ENCODE measurements around the gene PHACTR3.

PHACTR3 gene

DNA sequence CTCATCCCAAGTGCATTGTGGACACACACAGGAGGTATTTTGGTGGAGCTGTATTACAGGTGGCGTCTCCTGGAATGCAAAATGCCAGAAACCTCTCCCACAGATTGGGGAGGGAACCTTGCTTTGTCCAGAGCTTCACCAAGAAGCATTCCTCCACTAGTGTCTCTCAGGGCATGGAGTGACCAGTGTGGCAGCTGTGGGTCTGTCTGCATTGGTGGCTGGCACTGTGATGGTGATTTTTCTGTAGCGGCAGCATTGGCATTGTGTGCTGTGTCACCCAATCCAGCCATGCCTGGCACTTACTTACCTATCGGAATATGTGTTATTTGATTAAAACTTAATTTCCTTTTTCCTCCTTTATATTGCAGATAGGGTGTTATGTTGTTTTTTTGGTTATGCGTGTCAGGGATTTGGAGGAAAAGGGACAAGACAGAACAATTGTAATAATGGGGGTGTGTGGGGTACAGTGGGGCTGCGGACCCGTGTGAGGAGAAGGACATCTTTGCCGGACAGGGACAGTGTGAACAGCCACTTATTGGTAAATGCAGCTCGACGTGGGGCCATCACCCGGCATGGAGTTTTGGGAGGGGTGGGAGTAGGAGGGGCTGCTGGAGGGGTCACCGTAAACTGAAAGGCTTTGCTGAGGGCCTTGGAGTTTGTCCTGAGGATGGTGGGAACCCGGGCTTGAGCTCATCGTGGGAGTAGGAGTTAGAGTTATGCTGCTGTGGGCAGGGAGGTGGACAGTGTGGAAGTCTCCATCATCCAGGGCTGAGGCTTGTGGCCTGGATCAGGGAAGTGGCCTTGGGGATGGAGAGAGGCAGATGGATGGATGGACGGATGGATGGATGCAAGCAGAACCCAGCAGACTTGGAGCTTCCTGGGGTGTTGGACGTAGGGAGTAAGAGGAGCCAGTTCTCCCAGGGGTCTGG lies 224.0 kb downstream of the PHACTR3 start:
- TF ChIP-seq, protein P1, sequence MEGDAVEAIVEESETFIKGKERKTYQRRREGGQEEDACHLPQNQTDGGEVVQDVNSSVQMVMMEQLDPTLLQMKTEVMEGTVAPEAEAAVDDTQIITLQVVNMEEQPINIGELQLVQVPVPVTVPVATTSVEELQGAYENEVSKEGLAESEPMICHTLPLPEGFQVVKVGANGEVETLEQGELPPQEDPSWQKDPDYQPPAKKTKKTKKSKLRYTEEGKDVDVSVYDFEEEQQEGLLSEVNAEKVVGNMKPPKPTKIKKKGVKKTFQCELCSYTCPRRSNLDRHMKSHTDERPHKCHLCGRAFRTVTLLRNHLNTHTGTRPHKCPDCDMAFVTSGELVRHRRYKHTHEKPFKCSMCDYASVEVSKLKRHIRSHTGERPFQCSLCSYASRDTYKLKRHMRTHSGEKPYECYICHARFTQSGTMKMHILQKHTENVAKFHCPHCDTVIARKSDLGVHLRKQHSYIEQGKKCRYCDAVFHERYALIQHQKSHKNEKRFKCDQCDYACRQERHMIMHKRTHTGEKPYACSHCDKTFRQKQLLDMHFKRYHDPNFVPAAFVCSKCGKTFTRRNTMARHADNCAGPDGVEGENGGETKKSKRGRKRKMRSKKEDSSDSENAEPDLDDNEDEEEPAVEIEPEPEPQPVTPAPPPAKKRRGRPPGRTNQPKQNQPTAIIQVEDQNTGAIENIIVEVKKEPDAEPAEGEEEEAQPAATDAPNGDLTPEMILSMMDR (IDR thresholded peaks at IDR 0.05; ENCODE audit: borderline replicate concordance, insufficient read depth, low read depth, low read length) = no peak
- no peak overlapping the region for H3K4me3 ChIP-seq (ENCODE audit: low read depth, low read length)

DNA sequence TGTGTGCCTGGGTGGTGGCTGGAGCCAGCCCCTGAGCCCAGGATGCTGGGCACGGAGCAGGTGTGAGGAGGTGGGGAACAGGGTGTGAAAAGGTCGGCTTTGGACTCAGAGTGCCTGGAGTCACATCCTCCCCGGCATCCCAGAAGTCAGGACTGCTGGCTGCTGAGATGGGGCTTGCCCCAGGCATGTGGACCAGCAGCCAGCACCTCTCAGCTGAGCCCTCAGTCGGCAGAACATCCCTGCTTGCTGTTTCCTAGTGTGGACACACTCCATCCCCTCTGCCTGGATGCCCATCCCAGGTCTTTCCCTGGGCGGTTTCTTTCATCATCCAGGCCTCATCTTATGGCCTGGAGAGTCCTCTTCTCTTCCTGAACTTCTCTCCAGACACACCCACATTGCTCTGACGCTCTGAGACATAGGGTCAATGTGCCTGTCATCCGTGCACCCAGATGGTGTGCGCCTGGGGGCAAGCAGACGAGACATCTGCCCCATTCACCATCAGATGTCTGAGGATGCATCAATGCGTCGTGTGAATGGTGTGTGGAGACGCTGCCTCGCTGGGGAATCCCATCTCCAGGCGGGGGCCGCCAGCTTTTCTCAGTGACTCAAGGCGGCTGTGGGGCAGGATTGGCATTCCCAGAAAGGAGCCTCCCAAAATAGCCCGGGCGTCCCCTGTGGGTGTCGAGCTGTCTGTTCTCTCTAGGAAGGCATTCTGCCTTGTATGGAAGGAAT lies 224.9 kb downstream of the PHACTR3 start:
- TF ChIP-seq, protein P1 (IDR thresholded peaks at IDR 0.05; ENCODE audit: borderline replicate concordance, insufficient read depth, low read depth, low read length) = no peak
- no peak overlapping the region for H3K4me3 ChIP-seq (ENCODE audit: low read depth, low read length)

DNA sequence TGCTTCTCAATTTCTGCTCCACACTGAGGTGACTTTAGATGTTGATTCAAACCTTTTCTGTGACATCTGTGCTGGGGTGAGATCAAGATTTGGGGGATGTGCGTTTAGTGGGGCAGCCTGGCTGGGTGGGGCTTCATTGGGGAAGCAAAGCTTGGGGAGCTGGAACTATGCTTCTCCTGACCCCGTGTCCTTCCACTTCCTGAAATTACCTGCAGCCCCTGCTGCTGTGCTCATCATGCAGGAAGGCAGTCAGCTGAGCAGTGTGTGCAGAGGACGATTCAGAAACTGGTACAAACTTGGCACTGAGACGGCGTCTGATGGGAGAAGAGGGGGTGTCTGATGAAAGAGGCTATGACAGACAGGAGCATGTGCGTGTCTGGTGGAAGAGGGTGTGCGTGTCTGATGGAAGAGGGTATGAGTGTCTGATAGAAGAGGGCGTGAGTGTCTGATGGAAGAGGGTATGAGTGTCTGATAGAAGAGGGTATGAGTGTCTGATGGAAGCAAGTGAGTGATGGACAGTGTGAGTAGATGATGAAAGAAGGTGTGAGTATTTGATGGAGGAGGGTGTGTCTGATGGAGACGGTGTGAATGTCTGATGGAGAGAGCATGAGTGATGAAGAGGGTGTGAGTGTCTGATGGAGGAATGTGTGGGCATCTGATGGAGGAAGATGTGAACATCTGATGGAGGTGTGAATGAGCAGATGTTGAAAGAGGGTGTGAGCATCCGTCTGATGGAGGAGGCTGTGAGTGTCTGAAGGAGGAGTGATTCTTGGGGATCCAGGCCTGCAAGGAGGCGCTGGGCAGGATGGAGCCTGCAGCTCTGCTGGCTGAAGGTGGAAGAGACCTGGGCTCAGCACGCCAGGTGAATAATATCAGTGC lies 225.7 kb downstream of the PHACTR3 start:
- TF ChIP-seq, protein P1 (IDR thresholded peaks at IDR 0.05; ENCODE audit: borderline replicate concordance, insufficient read depth, low read depth, low read length) = no peak
- no peak overlapping the region for H3K4me3 ChIP-seq (ENCODE audit: low read depth, low read length)

DNA sequence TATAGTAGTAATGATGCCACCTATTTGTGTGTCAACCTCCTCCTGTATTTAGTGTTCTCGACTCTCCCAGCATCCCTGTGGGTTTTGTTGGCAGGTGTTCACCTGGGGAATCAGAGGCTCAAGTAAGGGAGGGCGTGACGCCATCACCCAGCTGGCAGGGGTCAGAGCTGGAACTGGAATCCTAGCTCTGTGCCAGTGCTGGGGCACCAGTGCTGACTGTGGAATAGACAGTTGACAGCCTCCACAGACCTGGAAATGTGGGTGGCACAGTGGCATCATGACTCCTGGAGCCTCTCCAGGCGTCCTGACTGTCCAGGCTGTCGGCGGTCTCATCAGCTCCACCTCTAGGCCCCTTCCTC lies 226.3 kb downstream of the PHACTR3 start:
- TF ChIP-seq, protein P1 (IDR thresholded peaks at IDR 0.05; ENCODE audit: borderline replicate concordance, insufficient read depth, low read depth, low read length) = no peak
- no peak overlapping the region for H3K4me3 ChIP-seq (ENCODE audit: low read depth, low read length)

DNA sequence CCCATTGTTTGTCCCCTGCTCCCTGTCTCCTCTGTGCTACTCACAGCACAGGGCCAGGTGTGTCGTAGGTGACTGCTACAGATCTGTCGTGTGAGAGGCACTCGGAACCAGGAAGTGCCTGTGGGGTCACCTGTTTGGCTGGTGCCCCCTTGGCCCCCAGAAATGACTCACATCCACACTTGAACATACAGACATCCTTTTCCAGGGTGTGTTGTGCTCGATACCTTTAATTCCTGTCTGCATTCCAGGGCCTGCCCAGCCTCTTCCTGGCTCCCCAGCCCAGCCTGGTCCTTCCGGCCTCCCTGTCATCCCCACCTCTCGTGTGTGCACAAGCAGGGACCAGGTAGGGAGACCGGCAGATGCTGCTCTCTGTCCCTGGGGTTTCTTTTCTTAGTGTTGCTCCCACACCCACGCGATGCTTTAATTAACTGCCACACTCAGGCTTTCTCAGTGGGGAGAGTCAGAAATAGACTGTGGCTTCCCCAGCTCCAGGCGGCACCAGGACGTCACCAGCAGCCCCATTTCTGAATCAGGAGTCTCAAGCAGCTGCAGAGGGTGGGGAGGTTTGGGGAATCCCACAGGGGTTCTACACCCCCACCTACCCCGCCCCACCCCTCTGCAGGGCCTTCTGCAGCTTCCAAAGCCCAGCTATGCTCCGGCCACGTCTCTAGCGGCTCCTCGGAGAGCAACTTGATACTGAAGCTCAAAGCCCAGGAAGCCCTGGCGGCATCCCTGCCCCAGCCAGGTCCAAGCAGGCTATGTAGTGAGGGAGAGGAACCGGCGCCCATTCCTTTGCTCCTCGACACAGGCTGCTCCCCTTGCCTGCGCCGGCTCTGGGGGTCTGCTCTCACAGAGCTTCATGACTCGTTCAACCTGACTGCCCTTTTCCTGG lies 226.9 kb downstream of the PHACTR3 start:
- no peak overlapping the region for H3K4me3 ChIP-seq (ENCODE audit: low read depth, low read length)
- TF ChIP-seq, protein P1 (IDR thresholded peaks at IDR 0.05; ENCODE audit: borderline replicate concordance, insufficient read depth, low read depth, low read length) = no peak

DNA sequence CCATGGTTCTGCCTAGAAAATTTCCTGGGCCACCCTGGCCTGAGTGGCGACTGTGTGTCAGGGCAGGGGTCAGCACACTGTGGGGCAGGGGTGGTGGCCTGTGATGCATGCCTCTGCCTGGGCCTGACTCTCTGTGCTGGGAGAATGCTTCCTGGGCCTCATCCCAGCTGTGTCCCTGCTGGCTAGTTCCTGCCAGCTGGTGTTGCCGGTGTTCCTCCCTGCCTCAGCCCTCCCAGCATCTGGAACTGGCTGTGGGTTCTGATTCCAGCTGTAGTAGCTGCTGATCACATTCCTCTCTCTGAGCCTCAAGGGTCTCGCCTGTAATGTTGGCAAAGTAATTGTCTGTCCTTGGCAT lies 227.6 kb downstream of the PHACTR3 start:
- H3K4me3 ChIP-seq (ENCODE audit: low read depth, low read length) = no peak overlapping the region
- TF ChIP-seq, protein P1 (IDR thresholded peaks at IDR 0.05; ENCODE audit: borderline replicate concordance, insufficient read depth, low read depth, low read length) = no peak

All from GM12875 (cell line).